Measurements from ENCODE around the gene DNM1. TPM values are rescaled to one million over a fixed set of nuclear protein-coding genes. Genes with fewer than 3 reads are reported as not detected.

DNM1 gene
- polyA plus RNA-seq, 3 donors: 0.05 to 4.9 (median 0.56) TPM

GRCh38 chr9:128213746-128214497, 10.7 kb downstream of the DNM1 start:
- no peaks in the 10 kb centered on the region for H3K36me3 Mint-ChIP-seq
- intact Hi-C loops (cut with micrococcal nuclease): no loop called here
- peaks cover 22% of the 10 kb centered on the region for H3K4me1 Mint-ChIP-seq
- H3K4me3 Mint-ChIP-seq: no peak overlapping the region
- Histone ChIP-seq H3K79me2 (ENCODE audit: insufficient read depth, low read length) (no peaks in the 10 kb centered on the region), H3K36me3 (replicated peaks in 1 of 2; ENCODE audit: control insufficient read depth in 1 of 2, insufficient read depth in 2 of 2, low read length in 2 of 2) (no peaks in the 10 kb centered on the region), H3K27me3 (ENCODE audit: control insufficient read depth in 2 of 2, insufficient read depth in 2 of 2, low read length in 2 of 2) (no peaks in the 10 kb centered on the region), H3K27ac (ENCODE audit: low read depth in 1 of 2, low read length in 2 of 2) (no peak overlapping the region), H3K4me1 (ENCODE audit: control insufficient read depth in 1 of 2, insufficient read depth in 2 of 2, low read length in 2 of 2) (peaks cover 15 to 21% of the 10 kb centered on the region in 2 donors), H3K9me3 (replicated peaks in 1 of 2; ENCODE audit: control insufficient read depth in 1 of 2, insufficient read depth in 1 of 2, low read length in 2 of 2) (no peaks in the 10 kb centered on the region), H3K9ac (ENCODE audit: insufficient read depth, low read length, poor library complexity, severe bottlenecking) (no peak overlapping the region), H2AFZ (ENCODE audit: insufficient read depth, low read depth, low read length, poor library complexity, severe bottlenecking) (no peak overlapping the region), H4K20me1 (ENCODE audit: insufficient read depth, low read length) (no peaks in the 10 kb centered on the region), H3K4me3 (replicated peaks in 1 of 3; ENCODE audit: low read depth in 2 of 3, low read length in 3 of 3) (no peak overlapping the region), H3K4me2 (replicated peaks; ENCODE audit: extremely low read depth, low read length, poor library complexity, severe bottlenecking) (no peak overlapping the region)
- peak overlapping the region in 1 of 7 donors; percentile 20 for H3K27ac Mint-ChIP-seq
- WGBS (ENCODE audit: insufficient coverage): 95% methylated on average over 11 of the region's 12 CpGs
- no peaks in the 10 kb centered on the region for H3K9me3 Mint-ChIP-seq
- TF ChIP-seq, protein P1, sequence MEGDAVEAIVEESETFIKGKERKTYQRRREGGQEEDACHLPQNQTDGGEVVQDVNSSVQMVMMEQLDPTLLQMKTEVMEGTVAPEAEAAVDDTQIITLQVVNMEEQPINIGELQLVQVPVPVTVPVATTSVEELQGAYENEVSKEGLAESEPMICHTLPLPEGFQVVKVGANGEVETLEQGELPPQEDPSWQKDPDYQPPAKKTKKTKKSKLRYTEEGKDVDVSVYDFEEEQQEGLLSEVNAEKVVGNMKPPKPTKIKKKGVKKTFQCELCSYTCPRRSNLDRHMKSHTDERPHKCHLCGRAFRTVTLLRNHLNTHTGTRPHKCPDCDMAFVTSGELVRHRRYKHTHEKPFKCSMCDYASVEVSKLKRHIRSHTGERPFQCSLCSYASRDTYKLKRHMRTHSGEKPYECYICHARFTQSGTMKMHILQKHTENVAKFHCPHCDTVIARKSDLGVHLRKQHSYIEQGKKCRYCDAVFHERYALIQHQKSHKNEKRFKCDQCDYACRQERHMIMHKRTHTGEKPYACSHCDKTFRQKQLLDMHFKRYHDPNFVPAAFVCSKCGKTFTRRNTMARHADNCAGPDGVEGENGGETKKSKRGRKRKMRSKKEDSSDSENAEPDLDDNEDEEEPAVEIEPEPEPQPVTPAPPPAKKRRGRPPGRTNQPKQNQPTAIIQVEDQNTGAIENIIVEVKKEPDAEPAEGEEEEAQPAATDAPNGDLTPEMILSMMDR (IDR thresholded peaks at IDR 0.05): no peak
- peaks cover 0 to 11% (median 5%) of the 10 kb centered on the region in 3 donors for H3K27me3 Mint-ChIP-seq (ENCODE audit: low read depth in 3 of 3)
- no peak for DNase-seq

DNA sequence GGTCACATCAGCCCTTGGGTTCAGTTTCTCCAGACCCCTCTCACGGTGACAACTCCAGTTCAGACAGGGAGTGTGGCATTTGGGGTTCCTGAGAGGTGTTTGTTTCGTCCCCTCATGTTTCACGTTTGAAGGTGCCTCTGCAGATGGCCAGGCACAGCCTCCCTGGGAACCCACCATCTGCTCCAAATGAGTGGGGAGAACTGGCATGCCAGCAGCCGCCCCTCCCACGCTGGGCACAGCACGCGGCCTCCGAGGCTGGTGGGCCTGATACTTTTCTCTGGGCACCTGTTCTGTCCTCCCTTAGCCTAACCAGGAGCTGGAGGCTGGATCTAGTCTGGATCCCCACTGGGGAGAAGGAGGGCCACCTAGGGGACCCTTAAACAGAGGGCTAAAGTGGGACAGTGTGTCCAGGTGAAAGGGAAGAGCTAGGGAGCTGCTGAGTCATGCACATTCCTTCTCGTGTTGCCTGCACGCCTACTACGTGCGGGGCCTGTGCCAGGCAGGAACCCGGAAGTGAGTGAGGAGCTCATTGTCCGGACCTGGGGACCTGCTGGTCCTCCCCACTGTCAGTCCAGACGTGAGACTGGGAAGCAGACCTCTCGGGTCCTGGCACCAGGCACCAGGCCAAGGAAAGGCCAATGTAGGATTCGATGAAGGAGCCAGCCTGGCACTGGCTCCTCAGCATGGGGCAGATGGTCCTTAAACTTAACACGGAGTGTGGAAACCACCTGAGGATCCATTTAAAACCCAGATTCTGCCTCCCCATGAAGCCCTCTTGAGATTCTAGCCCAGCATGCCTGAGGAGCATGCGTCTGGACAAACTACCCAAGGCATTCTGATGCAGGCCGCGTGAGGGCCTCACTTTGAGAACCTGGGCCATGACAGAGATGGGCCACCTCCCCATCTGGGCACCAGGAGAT, 11.7 kb downstream of the DNM1 start:
- H3K4me1 Mint-ChIP-seq: peaks cover 25% of the 10 kb centered on the region
- no peak overlapping the region for H3K9ac ChIP-seq (ENCODE audit: insufficient read depth, low read length, poor library complexity, severe bottlenecking)

More for the DNA sequence above, 11.7 kb downstream of the DNM1 start:
- H3K27me3 Mint-ChIP-seq (ENCODE audit: low read depth in 3 of 3): peaks cover 0 to 11% (median 5%) of the 10 kb centered on the region in 3 donors
- no peaks in the 10 kb centered on the region for H3K79me2 ChIP-seq (ENCODE audit: insufficient read depth, low read length)
- H3K9me3 Mint-ChIP-seq: no peaks in the 10 kb centered on the region
- no peaks in the 10 kb centered on the region for H3K36me3 Mint-ChIP-seq
- no peaks in the 10 kb centered on the region for H3K9me3 ChIP-seq (replicated peaks in 1 of 2; ENCODE audit: control insufficient read depth in 1 of 2, insufficient read depth in 1 of 2, low read length in 2 of 2)
- H3K27ac Mint-ChIP-seq: peak overlapping the region in 1 of 7 donors; percentile 18
- H3K4me3 Mint-ChIP-seq: no peak overlapping the region
- DNase-seq: no peak
- H3K36me3 ChIP-seq (replicated peaks in 1 of 2; ENCODE audit: control insufficient read depth in 1 of 2, insufficient read depth in 2 of 2, low read length in 2 of 2): no peaks in the 10 kb centered on the region
- intact Hi-C loops (cut with micrococcal nuclease): no loop called here
- H3K4me2 ChIP-seq (replicated peaks; ENCODE audit: extremely low read depth, low read length, poor library complexity, severe bottlenecking): no peak overlapping the region
- no peaks in the 10 kb centered on the region for H4K20me1 ChIP-seq (ENCODE audit: insufficient read depth, low read length)
- peaks cover 18 to 24% of the 10 kb centered on the region in 2 donors for H3K4me1 ChIP-seq (ENCODE audit: control insufficient read depth in 1 of 2, insufficient read depth in 2 of 2, low read length in 2 of 2)
- H3K4me3 ChIP-seq (replicated peaks in 1 of 3; ENCODE audit: low read depth in 2 of 3, low read length in 3 of 3): no peak overlapping the region
- H3K27me3 ChIP-seq (ENCODE audit: control insufficient read depth in 2 of 2, insufficient read depth in 2 of 2, low read length in 2 of 2): no peaks in the 10 kb centered on the region
- WGBS (ENCODE audit: insufficient coverage): 87% methylated on average over 16 of the region's 21 CpGs
- no peak overlapping the region for H3K27ac ChIP-seq (ENCODE audit: low read depth in 1 of 2, low read length in 2 of 2)
- TF ChIP-seq, protein P1 (IDR thresholded peaks at IDR 0.05): no peak
- no peak overlapping the region for H2AFZ ChIP-seq (ENCODE audit: insufficient read depth, low read depth, low read length, poor library complexity, severe bottlenecking)
